SK-N-SH (cell line): ENCODE measurements around the gene ATP1A4.

Source experiments
- RCOR1 ChIP-seq: fragments of 150-350 bp; IDR thresholded peaks from 2 replicates; pipeline ENCODE4 v1.6.1; 2017; ENCODE audit warnings: antibody characterized with exemption, low read length
- TF ChIP-seq, protein P1 (sequence below): fragments of 200-600 bp; sonication (generic); IDR thresholded peaks from 2 replicates; pipeline ENCODE4 v1.6.1; 2017; ENCODE audit warnings: antibody characterized with exemption, mild to moderate bottlenecking, moderate library complexity

- TF ChIP-seq, protein P1, sequence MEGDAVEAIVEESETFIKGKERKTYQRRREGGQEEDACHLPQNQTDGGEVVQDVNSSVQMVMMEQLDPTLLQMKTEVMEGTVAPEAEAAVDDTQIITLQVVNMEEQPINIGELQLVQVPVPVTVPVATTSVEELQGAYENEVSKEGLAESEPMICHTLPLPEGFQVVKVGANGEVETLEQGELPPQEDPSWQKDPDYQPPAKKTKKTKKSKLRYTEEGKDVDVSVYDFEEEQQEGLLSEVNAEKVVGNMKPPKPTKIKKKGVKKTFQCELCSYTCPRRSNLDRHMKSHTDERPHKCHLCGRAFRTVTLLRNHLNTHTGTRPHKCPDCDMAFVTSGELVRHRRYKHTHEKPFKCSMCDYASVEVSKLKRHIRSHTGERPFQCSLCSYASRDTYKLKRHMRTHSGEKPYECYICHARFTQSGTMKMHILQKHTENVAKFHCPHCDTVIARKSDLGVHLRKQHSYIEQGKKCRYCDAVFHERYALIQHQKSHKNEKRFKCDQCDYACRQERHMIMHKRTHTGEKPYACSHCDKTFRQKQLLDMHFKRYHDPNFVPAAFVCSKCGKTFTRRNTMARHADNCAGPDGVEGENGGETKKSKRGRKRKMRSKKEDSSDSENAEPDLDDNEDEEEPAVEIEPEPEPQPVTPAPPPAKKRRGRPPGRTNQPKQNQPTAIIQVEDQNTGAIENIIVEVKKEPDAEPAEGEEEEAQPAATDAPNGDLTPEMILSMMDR, result no peak
- no peak for TF ChIP-seq RCOR1
Measured at GRCh38 chr1:160217481-160218051, 66.2 kb downstream of the ATP1A4 start.
